HepG2 (cell line): ENCODE results near the gene JMJD8. TPM values are rescaled to one million over a fixed set of nuclear protein-coding genes. Genes with fewer than 3 reads are reported as not detected.

Experiments
- AHDC1 ChIP-seq: sonication (generic); formaldehyde crosslinking; IDR thresholded peaks from 2 replicates; pipeline ENCODE4 v1.5.1; 2020; ENCODE audit warnings: mild to moderate bottlenecking, missing genetic modification reagents, borderline replicate concordance
- BRF2 ChIP-seq: sonication (generic); formaldehyde crosslinking; IDR thresholded peaks from 2 replicates; pipeline ENCODE4 v1.8.1; 2022; ENCODE audit warnings: mild to moderate bottlenecking, missing genetic modification reagents
- GATAD1 ChIP-seq: IDR thresholded peaks from 2 replicates; pipeline ENCODE4 v1.6.1; 2016; ENCODE audit warnings: missing genetic modification reagents, missing compliant biosample characterization
- HDAC1 ChIP-seq: sonication (generic); formaldehyde crosslinking; IDR thresholded peaks from 2 replicates; pipeline ENCODE4 v1.5.1; 2020; ENCODE audit warnings: mild to moderate bottlenecking, missing genetic modification reagents
- IRF1 ChIP-seq: sonication (generic); formaldehyde crosslinking; IDR thresholded peaks from 2 replicates; pipeline ENCODE4 v1.4.0; 2020; ENCODE audit warnings: low read depth, mild to moderate bottlenecking, missing genetic modification reagents
- KDM3A ChIP-seq: IDR thresholded peaks from 2 replicates; pipeline ENCODE4 v1.6.1; 2018; ENCODE audit warnings: low read depth, missing compliant biosample characterization
- MLX ChIP-seq: IDR thresholded peaks from 2 replicates; pipeline ENCODE4 v1.6.1; 2016
- NR2C2 ChIP-seq: sonication (generic); formaldehyde crosslinking; IDR thresholded peaks from 2 replicates; pipeline ENCODE4 v1.4.0; 2020; ENCODE audit warnings: missing genetic modification reagents, mild to moderate bottlenecking, moderate library complexity, borderline replicate concordance
- PAWR ChIP-seq: sonication (generic); formaldehyde crosslinking; IDR thresholded peaks from 2 replicates; pipeline ENCODE4 v1.4.0; 2020; ENCODE audit warnings: missing genetic modification reagents, mild to moderate bottlenecking, borderline replicate concordance
- PHF20 ChIP-seq: sonication (generic); formaldehyde crosslinking; IDR thresholded peaks from 2 replicates; pipeline ENCODE4 v1.5.0; 2020; ENCODE audit warnings: mild to moderate bottlenecking, missing genetic modification reagents
- PHF21A ChIP-seq: sonication (generic); formaldehyde crosslinking; IDR thresholded peaks from 2 replicates; pipeline ENCODE4 v1.5.0; 2020; ENCODE audit warnings: mild to moderate bottlenecking, missing genetic modification reagents
- SALL1 ChIP-seq: sonication (generic); formaldehyde crosslinking; IDR thresholded peaks from 2 replicates; pipeline ENCODE4 v1.8.0; 2022; ENCODE audit warnings: mild to moderate bottlenecking, missing genetic modification reagents
- STAT5B ChIP-seq: sonication (generic); formaldehyde crosslinking; IDR thresholded peaks from 2 replicates; pipeline ENCODE4 v1.4.0; 2020; ENCODE audit warnings: missing genetic modification reagents
- TEAD2 ChIP-seq: sonication (generic); formaldehyde crosslinking; IDR thresholded peaks from 2 replicates; pipeline ENCODE4 v1.9.0; 2021; ENCODE audit warnings: missing genetic modification reagents
- ZBTB43 ChIP-seq: sonication (generic); formaldehyde crosslinking; conservative IDR thresholded peaks from 2 replicates; pipeline ENCODE4 v1.4.0; 2020; ENCODE audit warnings: missing genetic modification reagents
- ZNF24 ChIP-seq: fragments of 450-650 bp; IDR thresholded peaks from 2 replicates; pipeline ENCODE4 v1.6.1; 2017; ENCODE audit warnings: antibody characterized with exemption, mild to moderate bottlenecking
- ZNF362 ChIP-seq: sonication (generic); formaldehyde crosslinking; IDR thresholded peaks from 2 replicates; pipeline ENCODE4 v1.4.0; 2020; ENCODE audit warnings: missing genetic modification reagents, mild to moderate bottlenecking, borderline replicate concordance
- ZNF557 ChIP-seq: sonication (generic); formaldehyde crosslinking; IDR thresholded peaks from 2 replicates; pipeline ENCODE4 v1.4.0; 2020; ENCODE audit warnings: missing genetic modification reagents
- ZNF737 ChIP-seq: sonication (generic); formaldehyde crosslinking; IDR thresholded peaks from 2 replicates; pipeline ENCODE4 v1.5.0; 2020; ENCODE audit warnings: missing genetic modification reagents, mild to moderate bottlenecking, borderline replicate concordance
- polyA plus RNA-seq, 8 experiments: library from polyadenylated mRNA; depleted of rRNA in 3 of 8; stranded (reverse) in 7 of 8; unstranded in 1 of 8; fragments of >200 nt; fragmentation: Illumina TruSeq in 4 of 8; extraction: Trizol in 4 of 8; gene quantifications; 2 replicates each; pipeline versions ENCODE4 v1.2.1 to v1.2.3, GENCODE V29; 2011 to 2016; ENCODE audit warnings: low read depth in 4 of 8, missing spikeins in 1 of 8, mixed read lengths in 1 of 8; ENCODE audit not compliant: insufficient read depth in 1 of 8
- total RNA-seq, 5 experiments: library from RNA; depleted of rRNA; stranded (reverse); fragments of >200 nt; fragmentation: Illumina TruSeq; extraction: Trizol; gene quantifications; 2 replicates each; pipeline ENCODE4 v1.2.3, GENCODE V29; 2016; ENCODE audit warnings: low read depth in 1 of 5

JMJD8 gene
- total and polyA plus RNA-seq, 2 of the 13 experiments (the other 11 are each of a cell fraction or from before 2014, with no cell fraction given), result 2.6 to 11.8 TPM

GRCh38 chr16:654034-654433 lies 30.1 kb downstream of the JMJD8 start (continued):
- TF ChIP-seq SALL1, result 0 out of 2 replicates have a peak, but pooled peaks have one; percentile 23
- no peak for TF ChIP-seq AHDC1 (CRISPR knock-in tag)
- TF ChIP-seq HDAC1, result peak; percentile 20; the same call in 1 of the 2 replicates
- peak; percentile 81 for TF ChIP-seq NR2C2 (CRISPR knock-in tag)
- TF ChIP-seq ZNF557 (CRISPR knock-in tag), result no peak
- TF ChIP-seq ZNF362, result peak; percentile 84
- TF ChIP-seq PHF20 (CRISPR knock-in tag), result no peak
- no peak for TF ChIP-seq PHF21A (CRISPR knock-in tag)
- no peak for TF ChIP-seq MLX (CRISPR knock-in tag)
- no peak for TF ChIP-seq TEAD2 (CRISPR knock-in tag)
- TF ChIP-seq IRF1, result no peak
- TF ChIP-seq ZNF737 (CRISPR knock-in tag), result no peak
- no peak for TF ChIP-seq STAT5B
- TF ChIP-seq GATAD1 (CRISPR knock-in tag), result no peak
- no peak for TF ChIP-seq ZNF24
- TF ChIP-seq KDM3A (CRISPR knock-in tag), result no peak
- no peak for TF ChIP-seq PAWR (CRISPR knock-in tag)
- TF ChIP-seq ZBTB43, result no peak
- no peak for TF ChIP-seq BRF2
